ENCODE measurements around the gene SAMD1.

Gene SAMD1

DNA sequence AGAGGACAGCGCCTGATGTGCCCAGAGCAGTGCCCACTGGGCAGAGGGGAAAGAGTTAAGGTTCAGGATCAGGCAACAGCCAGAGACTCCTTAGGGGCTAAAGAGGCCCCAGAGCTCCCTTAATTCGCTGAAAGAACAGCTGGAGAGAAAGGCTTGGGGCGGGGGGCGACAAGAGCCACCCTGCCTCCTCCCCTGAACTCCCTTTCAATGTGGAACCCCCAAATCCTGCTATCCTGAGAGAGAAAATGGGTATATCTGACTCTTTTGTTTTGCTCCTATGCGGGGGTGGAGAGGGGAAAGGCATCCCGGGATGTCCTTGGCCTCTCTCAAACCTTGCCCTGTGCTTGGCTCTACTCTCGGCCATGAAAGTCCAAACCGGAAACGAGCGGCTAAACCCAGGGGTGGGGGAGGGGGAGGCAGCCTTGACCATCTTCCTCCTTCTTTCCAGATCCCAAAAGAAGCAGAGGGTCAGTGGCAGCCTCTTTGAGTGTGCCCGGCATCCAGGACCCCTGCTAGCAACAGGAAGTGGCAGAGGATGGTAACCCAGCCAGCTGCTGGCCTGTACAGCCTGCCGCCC lies 22.3 kb upstream of the SAMD1 start:
- H3K4me3 ChIP-seq (IDR thresholded peaks at IDR 0.05; ENCODE audit: insufficient read depth, low read depth, low read length): no peak overlapping the region
- no peaks in the 10 kb centered on the region for H4K20me1 ChIP-seq (ENCODE audit: insufficient read depth)
- H3K27me3 ChIP-seq (ENCODE audit: insufficient read depth, low read depth): no peaks in the 10 kb centered on the region
- H3K36me3 ChIP-seq (ENCODE audit: insufficient read depth): no peaks in the 10 kb centered on the region
- peaks cover 10% of the 10 kb centered on the region for H3K4me1 ChIP-seq (ENCODE audit: low read depth, poor library complexity, severe bottlenecking)
- no peaks in the 10 kb centered on the region; the same call in 1 of the 2 replicates for H3K79me2 ChIP-seq (ENCODE audit: insufficient read depth, low read depth)
- no peak overlapping the region for H3K4me2 ChIP-seq
- TF ChIP-seq, protein P1, sequence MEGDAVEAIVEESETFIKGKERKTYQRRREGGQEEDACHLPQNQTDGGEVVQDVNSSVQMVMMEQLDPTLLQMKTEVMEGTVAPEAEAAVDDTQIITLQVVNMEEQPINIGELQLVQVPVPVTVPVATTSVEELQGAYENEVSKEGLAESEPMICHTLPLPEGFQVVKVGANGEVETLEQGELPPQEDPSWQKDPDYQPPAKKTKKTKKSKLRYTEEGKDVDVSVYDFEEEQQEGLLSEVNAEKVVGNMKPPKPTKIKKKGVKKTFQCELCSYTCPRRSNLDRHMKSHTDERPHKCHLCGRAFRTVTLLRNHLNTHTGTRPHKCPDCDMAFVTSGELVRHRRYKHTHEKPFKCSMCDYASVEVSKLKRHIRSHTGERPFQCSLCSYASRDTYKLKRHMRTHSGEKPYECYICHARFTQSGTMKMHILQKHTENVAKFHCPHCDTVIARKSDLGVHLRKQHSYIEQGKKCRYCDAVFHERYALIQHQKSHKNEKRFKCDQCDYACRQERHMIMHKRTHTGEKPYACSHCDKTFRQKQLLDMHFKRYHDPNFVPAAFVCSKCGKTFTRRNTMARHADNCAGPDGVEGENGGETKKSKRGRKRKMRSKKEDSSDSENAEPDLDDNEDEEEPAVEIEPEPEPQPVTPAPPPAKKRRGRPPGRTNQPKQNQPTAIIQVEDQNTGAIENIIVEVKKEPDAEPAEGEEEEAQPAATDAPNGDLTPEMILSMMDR (conservative IDR thresholded peaks at IDR 0.05; ENCODE audit: low read depth, low read length): no peak
- no peak overlapping the region for H3K9ac ChIP-seq
- no peak overlapping the region for H3K27ac ChIP-seq
- no peak overlapping the region for H2AFZ ChIP-seq (ENCODE audit: low read depth)

DNA sequence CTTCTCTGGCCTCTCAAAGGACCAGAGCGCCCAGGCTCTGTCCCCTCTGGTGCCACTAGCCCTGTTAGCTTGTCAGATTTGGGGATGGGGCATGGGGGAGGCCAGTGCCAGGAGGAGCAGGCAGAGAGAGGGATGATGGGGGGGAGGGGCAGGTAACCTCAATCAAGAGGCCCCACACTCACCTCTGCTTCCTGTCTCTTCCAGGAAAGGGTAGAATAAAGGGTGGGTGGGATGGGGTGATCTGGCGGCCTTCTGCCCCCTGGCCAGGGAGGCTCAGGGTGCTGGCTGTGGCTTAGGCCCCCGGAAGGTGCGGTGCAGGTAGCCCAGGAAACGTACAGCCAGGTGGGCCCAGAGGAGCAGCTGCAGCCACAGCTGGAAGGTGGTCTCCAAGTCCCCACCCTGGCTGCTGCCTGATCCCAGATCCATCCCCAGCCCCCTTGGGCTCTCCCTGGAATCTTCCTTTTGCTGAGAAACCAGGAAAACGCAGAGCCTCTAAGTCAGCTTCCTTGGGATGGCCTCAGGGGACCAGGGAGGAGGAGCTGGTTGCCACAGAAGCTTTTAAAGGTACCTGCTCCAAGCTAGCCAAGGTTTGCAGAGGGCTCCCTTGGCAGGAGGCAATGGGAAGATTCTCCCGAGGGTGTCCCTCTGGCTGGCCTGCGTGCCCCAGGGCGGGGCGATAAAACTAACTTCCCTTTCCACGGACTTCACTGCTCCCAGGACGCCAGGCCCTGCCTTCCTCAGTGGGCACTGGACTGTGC lies 21.7 kb upstream of the SAMD1 start:
- Histone ChIP-seq H2AFZ (ENCODE audit: low read depth) (no peak overlapping the region), H3K9ac (no peak overlapping the region), H3K36me3 (ENCODE audit: insufficient read depth) (no peaks in the 10 kb centered on the region), H4K20me1 (ENCODE audit: insufficient read depth) (no peaks in the 10 kb centered on the region), H3K27ac (no peak overlapping the region), H3K79me2 (ENCODE audit: insufficient read depth, low read depth) (no peaks in the 10 kb centered on the region; the same call in 1 of the 2 replicates), H3K4me2 (no peak overlapping the region), H3K27me3 (ENCODE audit: insufficient read depth, low read depth) (no peaks in the 10 kb centered on the region), H3K4me3 (IDR thresholded peaks at IDR 0.05; ENCODE audit: insufficient read depth, low read depth, low read length) (no peak overlapping the region), H3K4me1 (ENCODE audit: low read depth, poor library complexity, severe bottlenecking) (peaks cover 10% of the 10 kb centered on the region)
- TF ChIP-seq, protein P1 (conservative IDR thresholded peaks at IDR 0.05; ENCODE audit: low read depth, low read length): no peak

DNA sequence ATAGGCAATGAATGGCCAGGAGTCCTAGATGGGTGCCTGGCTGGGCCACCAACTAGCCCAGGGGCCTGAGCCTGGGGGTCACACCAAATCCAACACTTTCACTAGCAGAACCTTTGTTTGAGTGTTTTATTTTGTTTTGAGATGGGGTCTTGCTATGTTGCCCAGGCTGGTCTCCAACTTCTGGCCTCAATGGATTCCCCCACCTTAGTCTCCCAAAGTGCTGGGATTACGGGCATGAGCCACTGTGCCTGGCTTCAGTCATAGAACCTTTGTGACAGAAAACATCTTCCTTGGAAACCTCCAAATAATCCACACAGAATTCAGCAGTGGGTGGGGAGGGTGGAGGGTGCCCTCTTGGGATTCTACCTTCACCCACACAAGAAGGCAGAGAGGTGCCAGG lies 20.9 kb upstream of the SAMD1 start:
- Histone ChIP-seq H3K4me3 (IDR thresholded peaks at IDR 0.05; ENCODE audit: insufficient read depth, low read depth, low read length) (no peak overlapping the region), H4K20me1 (ENCODE audit: insufficient read depth) (no peaks in the 10 kb centered on the region), H3K4me2 (no peak overlapping the region), H3K36me3 (ENCODE audit: insufficient read depth) (no peaks in the 10 kb centered on the region), H3K79me2 (ENCODE audit: insufficient read depth, low read depth) (no peaks in the 10 kb centered on the region; the same call in 1 of the 2 replicates), H3K4me1 (ENCODE audit: low read depth, poor library complexity, severe bottlenecking) (peaks cover 7% of the 10 kb centered on the region), H2AFZ (ENCODE audit: low read depth) (no peak overlapping the region), H3K27me3 (ENCODE audit: insufficient read depth, low read depth) (no peaks in the 10 kb centered on the region), H3K27ac (no peak overlapping the region), H3K9ac (no peak overlapping the region)
- TF ChIP-seq, protein P1 (conservative IDR thresholded peaks at IDR 0.05; ENCODE audit: low read depth, low read length): no peak

DNA sequence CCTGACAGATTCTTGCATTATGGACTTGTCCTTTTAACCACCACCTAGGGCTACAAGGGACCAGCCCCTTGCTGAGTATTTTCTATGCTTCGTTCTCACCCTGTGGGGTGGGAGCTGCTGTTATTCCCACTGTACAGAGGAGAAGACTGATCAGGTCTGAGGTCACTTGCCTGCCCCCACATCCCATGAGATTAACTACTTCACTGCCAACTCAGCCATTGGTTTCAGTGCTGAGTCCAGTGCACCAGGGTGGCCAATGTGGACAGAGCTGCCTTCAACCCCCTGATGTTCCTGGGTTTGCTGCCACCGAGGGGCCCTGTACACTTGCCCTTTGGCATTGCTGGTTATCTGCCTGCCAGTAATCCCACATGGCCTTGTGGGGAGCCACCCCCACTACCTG lies 20.1 kb upstream of the SAMD1 start:
- no peak overlapping the region for H2AFZ ChIP-seq (ENCODE audit: low read depth)
- H3K9ac ChIP-seq: no peak overlapping the region
- no peak overlapping the region for H3K27ac ChIP-seq
- TF ChIP-seq, protein P1 (conservative IDR thresholded peaks at IDR 0.05; ENCODE audit: low read depth, low read length): no peak
- H3K4me1 ChIP-seq (ENCODE audit: low read depth, poor library complexity, severe bottlenecking): peaks cover 3% of the 10 kb centered on the region
- H3K79me2 ChIP-seq (ENCODE audit: insufficient read depth, low read depth): no peaks in the 10 kb centered on the region
- H3K4me3 ChIP-seq (IDR thresholded peaks at IDR 0.05; ENCODE audit: insufficient read depth, low read depth, low read length): no peak overlapping the region
- no peaks in the 10 kb centered on the region for H3K36me3 ChIP-seq (ENCODE audit: insufficient read depth)
- H4K20me1 ChIP-seq (ENCODE audit: insufficient read depth): no peaks in the 10 kb centered on the region
- no peaks in the 10 kb centered on the region for H3K27me3 ChIP-seq (ENCODE audit: insufficient read depth, low read depth)
- H3K4me2 ChIP-seq: no peak overlapping the region

Measured in KMS-11 (cell line).